Colon (tissue), 2 donors: ENCODE results near the gene NCBP3.
"Not testable (repeated sequence)": the region's sequence is repeated elsewhere in the genome, so short reads cannot be mapped to it uniquely, and the experiment has no call there.

Experiments used
- FAIRE-seq: peaks from 2 replicates; lab custom pipeline; 2012; peaks lifted over from hg19 to GRCh38; lab: Jason Lieb, UNC
- donor health status: control.
- donor health status: control.

NCBP3 gene

DNA sequence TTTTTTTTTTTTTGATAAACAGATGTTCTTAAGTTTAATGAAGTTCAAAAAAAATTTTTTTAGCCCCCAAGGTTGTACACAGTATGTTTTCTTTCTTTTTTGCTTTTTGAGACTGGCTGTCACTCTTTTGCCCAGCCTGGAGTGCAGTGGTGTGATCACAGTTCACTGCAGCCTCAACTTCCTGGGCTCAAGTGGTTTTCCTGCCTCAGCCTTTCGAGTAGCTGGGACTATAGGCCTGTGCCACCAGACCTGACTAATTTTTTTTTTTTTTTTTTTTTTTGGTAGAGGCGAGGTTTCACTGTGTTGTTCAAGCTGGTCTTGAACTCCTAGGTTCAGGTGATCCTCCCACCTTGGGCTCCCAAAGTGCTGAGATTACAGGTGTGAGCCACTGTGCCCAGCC, 57.8 kb downstream of the NCBP3 start:
- FAIRE-seq = no peak

DNA sequence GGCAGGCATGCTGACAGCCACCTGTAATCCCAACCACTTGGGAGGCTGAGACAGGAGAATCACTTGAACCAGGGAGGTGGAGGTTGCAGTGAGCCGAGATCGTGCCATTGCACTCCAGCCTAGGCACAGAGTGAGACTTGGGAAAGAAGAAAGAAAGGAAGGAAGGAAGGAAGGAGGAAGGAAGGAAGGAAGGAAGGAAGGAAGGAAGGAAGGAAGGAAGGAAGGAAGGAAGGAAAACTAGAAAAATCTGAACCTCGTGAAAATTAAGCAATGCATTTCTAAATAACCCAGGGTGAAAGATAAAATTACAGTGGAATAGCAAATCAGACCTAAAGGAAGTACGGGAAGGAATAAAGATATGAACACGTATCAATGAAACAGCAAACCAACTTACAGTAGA, 60.7 kb downstream of the NCBP3 start:
- FAIRE-seq = not testable (repeated sequence)

DNA sequence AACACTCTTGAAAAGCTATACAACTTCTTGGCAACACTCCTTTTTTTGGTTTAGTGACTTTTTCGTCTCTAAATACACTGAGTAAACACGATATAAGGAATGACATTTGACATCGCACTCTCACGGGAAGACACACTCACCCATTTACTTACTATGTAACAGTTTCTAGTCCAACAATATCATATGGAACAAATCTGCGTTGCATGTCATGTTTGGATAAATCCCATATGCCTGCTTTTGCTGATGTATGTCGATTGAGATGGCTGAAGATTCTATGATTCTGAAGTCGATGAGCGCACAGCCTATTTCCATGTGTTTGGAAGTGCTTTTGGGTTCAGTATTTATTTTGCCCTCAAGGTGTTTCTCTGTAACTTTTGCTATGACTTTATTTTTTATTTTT, 63.3 kb downstream of the NCBP3 start:
- no peak for FAIRE-seq

DNA sequence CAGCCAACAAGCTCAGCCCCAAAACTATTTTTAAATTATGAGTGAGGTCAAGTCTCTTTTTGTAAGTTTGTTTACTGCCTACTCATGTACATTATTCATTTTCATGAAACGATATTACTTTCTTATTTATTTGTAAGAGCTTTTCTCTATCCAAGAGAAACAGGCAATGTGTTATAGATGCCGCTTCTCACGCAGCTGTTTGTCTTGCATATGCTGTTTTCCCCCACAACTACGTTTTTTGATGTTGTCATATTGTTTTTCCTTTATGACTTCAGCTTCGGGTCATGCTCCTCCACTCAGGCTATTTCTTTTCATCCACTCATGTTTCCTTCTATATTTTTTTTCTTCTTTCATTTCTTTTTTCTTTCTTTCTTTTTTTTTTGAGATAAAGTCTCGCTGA, 65.1 kb downstream of the NCBP3 start:
- FAIRE-seq = no peak

DNA sequence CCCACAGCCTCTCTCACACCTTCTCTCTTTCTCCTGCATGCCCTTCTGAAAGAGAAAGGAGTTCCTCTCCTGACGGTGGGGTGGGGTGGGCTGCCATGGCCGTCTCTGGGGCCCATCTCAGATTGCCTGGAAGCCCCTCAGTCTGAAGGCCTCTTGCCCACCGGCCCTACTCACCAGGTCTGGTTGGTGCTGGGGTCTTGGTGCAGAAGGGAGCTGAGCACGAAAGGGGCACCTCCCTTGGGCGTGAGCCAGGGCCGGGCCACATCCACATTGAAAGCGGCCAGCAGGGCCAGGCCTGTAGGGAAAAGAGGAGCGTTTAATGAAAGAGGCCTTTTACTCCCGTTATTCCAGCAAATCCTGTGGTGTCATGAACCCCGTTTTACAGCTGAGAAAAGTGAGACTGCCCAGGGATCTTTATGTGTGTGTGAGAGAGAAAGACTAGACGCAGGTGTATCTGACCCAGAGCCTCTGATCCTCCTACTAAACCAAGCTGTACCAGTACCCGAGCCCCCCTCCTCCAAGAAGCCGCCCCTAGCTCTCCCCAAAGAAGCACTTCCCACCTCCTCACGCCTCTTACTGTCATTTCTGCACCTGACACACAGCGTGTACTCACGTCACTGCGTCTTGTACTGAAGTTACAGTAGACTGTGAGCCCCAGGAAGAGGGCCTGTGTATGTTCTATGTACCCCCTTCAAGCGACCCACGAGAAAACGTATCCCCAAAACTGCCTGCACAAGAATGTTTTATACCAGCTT, 68.5 kb downstream of the NCBP3 start:
- no peak for FAIRE-seq

DNA sequence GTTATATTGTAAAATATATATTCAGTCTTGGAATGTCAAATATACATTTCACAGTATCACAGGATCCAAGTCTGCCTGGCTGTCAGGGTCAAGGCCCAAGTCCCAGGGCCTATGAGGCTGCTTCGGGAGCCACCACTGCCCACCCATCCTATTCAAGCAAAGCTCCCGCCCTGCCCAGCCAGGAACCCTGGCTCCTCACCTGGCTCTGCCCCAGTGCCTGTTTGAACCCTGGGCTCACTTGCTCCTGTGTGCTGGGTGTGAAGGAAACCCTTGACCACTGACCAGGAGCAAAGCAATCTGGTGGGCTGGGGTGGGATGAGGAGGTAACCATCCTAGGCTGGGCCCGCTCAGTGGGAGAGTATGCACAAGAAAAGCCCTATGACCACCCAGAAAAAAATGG, 72.1 kb downstream of the NCBP3 start:
- no peak for FAIRE-seq

DNA sequence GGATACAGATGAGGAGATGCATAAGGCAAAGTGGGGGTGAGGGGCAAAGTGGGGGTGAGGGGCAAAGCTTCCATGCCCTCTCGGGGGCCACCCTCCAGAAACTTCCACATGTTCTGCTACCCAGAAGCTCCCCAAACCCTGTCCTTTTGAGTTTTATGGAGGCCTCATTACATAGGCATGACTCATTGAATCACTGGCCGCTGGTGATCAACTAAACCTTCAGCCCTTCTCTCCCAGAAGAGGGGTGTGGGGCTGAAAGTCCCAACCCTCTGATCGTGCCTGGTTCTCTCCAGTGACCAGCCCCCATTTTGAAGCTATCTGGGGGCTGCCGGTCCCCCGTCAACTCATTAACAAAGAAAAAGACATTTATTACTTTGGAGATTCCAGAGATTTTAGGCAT, 72.5 kb downstream of the NCBP3 start:
- FAIRE-seq = no peak

DNA sequence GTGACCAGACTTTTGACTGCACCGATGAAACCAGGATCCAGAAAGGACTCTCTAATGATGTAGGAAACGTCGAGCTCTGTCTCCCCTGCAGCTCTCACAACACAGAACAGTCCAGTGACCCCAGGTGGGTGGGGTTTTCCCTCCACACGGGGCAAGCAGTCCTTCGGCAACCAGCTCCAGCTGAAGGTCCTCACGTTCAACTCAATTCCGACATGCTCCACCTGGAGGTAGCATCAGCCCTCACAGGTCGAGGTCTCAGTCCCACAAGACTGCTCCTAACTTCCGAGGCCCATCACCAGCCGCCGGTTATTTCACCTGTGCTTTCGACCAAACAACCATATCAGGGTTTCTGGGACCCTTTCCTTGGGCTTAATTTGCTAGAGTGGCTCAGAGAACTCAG, 73.3 kb downstream of the NCBP3 start:
- FAIRE-seq = no peak

DNA sequence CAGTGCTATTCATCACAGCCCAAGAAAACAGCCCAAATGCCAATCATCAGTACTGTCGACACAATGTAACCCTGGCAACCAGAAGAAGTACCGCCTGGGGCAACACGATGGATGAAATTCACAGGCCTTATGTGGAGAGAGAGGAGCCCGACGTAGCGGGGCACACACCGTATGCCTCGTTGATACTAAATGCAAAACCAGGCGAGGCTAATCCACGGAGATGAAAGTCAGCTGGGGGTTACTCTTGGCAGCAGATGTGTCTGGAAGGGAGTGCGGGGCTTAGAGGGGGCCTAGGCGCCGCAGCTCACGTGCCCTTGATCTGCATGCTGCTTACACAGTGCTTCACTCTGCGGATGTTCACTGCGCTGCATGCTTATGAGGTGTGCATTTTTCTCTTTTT, 74.9 kb downstream of the NCBP3 start:
- no peak for FAIRE-seq

DNA sequence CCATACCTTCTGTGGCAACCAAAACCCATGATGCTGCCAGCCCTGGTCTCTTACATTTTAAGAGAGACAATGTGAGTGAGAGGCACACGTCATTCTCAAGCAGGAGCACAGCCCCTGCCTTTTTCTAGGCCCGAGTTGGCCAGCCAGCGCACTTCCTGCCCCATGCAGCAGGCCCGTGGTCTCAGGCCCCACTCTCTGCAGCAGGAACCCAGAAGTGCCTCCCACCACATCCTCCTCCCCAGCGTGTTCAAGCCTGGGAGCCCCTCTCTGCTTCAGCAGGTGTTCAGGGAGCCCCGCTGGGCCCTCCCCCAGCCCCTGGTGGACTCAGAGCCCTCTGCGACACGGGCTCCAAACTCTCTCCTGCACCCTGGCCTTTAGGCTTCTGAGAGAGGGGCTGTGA, 75.6 kb downstream of the NCBP3 start:
- no peak for FAIRE-seq

DNA sequence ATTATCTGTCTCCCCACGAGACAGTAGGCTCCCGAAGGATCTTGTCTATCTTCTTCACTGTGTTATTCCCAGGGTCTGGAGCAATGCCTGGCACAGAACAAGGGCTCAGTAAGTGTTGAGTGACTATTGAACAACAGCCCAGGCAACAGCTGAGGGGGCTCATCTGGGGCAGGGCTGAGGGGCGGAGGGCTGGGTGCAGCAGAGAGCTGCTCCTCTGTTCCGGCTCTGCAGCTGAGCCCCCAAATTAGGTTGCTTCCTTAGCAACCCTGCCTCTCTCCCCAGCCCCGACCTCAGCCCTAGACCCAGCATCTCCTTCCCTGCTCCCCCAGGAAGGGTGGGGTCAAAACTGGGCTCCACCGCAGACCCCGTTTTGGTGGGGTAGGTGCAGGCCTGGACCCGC, 77.3 kb downstream of the NCBP3 start:
- no peak for FAIRE-seq

DNA sequence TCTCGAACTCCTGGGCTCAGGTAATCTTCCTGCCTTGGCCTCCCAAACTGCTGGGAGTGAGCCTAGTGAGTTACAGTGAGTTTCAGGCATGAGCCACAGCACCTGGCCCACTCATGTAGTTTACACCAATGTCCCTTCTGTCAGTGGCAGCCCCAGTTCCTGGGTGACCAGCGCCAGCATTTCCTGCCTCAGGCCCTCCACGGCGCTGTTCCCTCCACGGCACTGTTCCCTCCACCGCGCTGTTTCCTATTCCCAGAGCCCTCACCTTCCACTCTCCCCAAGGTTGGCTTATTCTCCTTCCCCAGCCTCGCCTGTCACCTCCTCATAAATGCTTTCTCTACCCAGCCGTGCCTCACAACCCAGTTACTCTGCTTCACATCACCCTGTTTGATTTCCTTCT, 77.7 kb downstream of the NCBP3 start:
- FAIRE-seq = no peak

DNA sequence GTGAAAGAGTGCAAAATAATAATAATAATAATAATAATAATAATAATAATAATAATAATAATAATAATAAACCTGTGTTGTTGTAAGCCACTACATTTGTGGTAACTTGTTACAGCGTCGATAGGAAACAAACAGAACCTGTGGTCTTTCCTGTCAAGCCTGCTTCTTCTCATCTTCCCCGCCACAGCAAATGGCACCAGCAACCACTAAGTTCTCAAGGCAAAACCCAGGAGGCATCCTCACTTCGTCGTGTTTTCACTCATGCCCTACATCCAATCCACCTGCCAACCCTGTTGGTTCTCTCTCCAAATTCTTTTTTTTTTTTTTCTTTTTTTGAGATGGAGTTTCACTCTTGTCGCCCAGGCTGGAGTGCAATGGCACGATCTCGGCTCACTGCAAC, 79.3 kb downstream of the NCBP3 start:
- no peak for FAIRE-seq

DNA sequence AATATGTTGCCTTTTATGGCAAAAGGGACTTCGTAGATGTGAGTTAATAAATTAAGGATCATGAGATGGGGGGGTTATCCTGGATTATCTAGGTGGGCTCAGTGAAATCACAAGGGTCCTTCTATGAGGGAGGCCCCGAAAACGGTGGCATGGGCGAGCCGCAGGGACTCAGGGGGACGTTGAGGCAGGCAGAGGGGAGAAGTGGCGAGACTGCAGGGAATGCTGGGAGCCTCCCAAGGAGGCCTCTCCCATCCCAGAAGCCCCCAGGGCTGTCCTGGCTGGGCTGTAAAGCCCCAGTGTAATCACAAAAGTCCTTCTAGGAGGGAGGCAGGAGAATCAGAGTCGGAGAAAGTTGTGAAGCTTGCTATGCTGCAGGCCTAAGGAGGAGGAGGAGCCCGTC, 80.1 kb downstream of the NCBP3 start:
- FAIRE-seq = no peak

DNA sequence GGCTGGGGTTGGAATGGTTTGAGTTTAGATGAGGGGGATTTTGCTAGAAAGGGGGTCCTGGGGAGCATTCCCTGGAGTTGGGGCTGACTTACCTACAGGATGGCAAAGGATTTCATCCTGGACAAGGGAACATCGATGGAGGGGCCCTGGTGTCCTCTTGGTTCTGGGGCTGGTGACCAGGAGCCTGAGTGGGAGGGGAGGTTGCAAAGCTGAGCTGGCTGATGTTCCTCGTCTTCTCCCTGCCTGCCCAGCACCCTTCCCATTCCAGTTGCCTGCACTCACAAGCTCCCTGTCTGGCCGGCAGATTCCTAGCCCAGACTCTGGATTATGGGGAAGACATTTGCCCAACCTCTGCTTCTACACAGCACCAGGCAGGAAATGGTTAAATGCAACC, 82.3 kb downstream of the NCBP3 start:
- no peak for FAIRE-seq

DNA sequence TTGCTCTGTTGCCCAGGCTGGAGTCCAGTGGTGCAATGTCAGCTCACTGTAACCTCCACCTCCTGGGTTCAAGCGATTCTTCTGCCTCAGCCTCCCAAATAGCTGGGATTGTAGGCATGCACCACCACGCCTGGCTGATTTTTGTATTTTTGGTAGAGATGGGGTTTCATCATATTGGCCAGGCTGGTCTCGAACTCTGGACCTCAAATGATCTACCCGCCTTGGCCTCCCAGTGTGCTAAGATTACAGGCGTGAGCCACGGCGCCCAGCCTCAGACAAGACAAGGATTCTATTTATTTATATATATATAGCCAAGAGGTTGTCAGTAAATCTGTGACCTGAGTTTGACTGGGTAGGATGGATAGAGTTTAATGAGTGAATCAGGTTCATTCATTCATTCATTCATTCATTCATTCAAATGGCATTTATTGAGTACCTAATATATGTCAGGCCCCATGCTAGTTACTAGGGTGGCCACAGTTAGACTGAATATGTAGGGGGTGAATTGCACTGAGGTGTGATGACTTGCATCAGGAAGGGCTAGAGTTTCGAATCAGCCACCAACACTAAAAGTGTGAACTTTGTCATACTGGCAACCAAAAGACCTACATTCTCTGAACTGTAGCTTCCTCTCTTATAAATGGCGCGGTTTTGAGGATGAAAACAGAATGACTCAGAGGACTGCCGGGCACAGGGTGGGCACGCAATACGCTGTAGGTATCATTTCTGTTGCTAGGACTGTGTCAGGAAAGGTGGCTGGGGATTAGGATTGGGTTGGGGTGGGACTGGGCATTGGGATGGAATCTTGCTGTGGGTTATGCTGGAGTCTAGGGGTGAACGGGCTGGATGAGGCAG, 82.9 kb downstream of the NCBP3 start:
- FAIRE-seq = no peak

DNA sequence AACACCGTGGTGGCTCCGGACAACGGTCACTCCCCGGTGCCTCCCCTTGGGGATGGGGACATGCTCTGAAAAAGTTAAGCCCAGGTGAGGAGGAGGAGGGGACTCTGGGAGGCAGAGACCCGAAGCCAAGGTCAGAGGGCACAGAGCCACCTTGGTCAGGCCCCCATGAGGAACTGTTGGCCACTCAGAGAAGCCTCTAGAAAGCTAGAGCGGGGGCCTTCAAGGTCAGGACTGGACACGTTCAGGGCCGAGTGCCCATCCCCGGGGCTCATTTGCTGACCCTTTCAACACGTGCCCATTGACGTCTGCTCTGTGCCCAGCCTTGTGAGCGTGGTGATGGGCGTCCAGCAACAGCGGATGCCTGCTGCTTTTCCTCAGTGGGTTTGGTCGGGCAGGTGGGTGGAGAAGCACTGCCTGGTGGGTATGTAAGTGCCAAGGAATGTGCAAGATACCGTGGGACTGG, 84.1 kb downstream of the NCBP3 start:
- no peak for FAIRE-seq

DNA sequence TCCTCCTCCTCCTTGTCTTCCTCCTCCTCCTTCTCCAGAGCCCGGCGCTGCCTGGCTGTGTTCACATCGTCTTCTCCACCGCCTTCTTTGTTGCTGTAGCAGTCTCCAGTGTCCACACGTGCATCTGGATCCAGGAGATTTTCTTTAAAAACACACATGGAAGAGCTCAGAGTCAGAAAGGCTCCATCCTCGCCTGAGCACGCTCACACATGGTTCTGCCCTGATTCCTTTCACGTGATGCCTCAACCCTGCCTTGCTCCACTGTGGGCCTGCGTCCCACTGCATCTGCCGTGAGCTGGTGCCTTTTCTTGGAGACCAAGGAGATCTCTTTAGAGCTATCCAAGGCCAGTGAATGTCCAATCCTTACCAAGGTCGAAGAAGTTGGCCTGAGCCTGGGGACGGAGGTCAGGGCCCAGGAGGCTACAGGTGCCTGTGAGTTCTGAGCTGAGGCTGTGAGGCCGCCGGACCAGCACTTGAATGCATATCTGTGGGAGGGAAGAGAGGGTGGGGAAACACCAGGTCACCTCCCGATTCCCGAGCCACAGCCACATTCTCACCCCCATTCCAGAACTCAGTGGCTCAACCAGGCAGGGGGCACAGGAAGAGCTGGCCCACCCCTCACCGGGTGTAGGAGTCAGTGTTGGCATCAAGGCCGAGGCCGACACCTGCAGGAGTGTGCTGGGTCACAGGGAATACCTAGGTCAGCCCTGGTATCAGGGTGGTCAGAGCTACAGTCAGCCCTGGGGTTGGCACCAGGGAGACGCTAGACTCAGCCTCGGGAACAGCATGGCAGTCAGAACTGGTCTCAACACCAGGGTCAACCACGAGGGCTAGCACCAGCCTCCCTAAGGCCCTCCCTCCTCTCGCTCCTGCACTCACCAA, 84.8 kb downstream of the NCBP3 start:
- FAIRE-seq = no peak

DNA sequence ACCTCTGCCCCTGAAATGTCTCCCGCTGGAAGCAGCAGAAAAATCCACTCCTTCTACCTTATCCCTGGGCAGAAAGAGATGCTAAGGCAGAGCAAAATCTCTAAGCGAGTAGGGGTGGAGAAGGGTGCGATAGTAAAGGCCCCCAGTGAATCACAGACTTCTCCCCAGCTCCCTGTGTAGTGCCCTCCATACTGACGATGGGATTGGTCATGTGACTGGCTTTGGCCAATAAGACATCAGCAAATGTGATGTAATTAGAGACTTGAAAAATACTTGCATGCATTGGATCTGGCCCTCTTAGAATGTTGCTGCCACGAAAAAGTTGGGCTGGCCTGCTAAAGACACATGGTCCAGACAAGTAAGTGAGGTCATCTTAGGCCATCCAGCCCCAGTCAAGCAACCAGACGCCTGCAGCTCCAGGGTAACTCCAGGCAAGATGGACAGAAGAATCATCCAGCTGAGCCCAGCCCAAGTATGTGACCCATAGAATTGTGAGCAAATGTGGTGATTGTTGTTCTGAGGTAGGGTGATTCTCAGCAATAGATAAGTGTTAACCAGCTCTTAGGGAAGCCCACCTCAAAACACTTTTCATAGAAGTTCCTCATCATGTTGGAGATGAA, 86.3 kb downstream of the NCBP3 start:
- no peak for FAIRE-seq

DNA sequence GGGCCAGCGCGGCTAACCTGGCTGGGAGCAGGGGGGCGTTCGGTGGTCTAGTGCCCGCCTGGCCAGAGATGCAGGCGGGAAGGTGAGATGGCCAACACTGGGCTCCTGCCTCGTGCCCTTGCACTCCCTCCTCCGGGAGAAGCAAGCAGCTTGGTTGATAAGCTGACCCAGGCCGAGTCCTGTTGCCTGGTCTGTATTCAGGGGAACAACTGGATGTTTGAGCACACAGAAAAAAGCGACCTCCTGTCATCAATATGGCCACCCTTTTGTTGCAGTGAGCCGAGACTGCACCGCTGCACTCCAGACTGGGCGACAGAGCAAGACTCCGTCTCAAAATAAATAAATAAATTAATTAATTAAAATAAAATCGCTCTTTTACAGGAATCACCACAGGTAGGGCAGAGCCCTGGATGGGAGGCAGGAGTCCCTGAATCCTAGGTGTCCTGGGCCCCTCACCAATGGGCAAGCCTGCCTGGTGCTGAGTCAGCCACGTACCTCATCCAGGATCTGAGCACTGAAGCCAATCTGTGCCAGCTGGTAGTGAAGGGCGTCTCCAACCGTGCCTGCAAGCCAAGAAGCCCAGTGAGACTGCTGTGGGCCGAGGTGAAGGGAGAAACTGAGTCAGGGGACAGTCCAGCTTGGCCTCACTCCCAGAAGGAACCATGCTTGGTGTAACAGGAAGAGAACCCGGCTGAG, 90.6 kb downstream of the NCBP3 start:
- no peak for FAIRE-seq
